HL-60 (cell line): ENCODE results near the gene KCNAB1.

Source experiments
- GABPA ChIP-seq: IDR thresholded peaks from 2 replicates; pipeline ENCODE4 v1.6.1; 2012; ENCODE audit warnings: low read depth
- POLR2AphosphoS5 ChIP-seq: IDR thresholded peaks from 2 replicates; pipeline ENCODE4 v1.6.1; 2012; ENCODE audit warnings: low read depth
- SPI1 ChIP-seq: IDR thresholded peaks from 2 replicates; pipeline ENCODE4 v1.6.1; 2012; ENCODE audit warnings: low read depth, mild to moderate bottlenecking, borderline replicate concordance
- TF ChIP-seq, protein P1 (sequence below): IDR thresholded peaks from 2 replicates; pipeline ENCODE4 v1.6.1; 2012; ENCODE audit warnings: low read depth; ENCODE audit not compliant: insufficient replicate concordance
- TF ChIP-seq, protein P2 (sequence below): IDR thresholded peaks from one replicate; pipeline ENCODE4 v1.5.1; 2011; ENCODE audit warnings: low read length, control low read depth, inconsistent platforms; ENCODE audit not compliant: insufficient read depth

DNA sequence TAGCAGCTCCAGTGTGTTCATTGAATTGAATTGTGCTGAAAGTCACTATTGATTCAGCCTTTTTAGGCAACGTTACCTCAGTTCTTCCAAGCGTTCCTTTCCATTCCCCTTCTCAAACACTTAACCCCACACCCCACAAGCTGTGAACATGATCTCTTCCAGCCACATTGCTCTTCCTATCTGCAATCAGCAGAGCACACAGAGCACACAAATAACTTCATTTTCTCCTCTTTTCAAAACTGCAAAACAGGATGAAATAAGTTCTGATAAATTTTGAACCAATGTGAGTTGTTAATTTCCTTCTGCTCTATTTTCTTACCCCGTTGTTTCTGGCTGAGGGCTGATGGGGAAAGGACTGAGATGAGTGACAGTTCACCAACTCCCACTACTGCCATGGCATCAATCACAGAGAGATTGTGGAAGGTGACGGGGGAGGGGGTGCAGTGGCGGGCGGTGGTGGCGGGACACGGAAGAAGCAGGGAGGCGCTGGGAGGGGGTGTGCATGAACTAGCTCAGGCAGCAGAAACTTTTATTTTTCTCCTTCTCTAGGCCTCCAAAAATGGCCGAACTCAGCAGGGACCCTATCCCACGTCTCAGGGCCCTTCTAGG lies 287.3 kb downstream of the KCNAB1 start:
- TF ChIP-seq POLR2AphosphoS5 (no peak), SPI1 (no peak), GABPA (no peak)
- TF ChIP-seq, protein P1, sequence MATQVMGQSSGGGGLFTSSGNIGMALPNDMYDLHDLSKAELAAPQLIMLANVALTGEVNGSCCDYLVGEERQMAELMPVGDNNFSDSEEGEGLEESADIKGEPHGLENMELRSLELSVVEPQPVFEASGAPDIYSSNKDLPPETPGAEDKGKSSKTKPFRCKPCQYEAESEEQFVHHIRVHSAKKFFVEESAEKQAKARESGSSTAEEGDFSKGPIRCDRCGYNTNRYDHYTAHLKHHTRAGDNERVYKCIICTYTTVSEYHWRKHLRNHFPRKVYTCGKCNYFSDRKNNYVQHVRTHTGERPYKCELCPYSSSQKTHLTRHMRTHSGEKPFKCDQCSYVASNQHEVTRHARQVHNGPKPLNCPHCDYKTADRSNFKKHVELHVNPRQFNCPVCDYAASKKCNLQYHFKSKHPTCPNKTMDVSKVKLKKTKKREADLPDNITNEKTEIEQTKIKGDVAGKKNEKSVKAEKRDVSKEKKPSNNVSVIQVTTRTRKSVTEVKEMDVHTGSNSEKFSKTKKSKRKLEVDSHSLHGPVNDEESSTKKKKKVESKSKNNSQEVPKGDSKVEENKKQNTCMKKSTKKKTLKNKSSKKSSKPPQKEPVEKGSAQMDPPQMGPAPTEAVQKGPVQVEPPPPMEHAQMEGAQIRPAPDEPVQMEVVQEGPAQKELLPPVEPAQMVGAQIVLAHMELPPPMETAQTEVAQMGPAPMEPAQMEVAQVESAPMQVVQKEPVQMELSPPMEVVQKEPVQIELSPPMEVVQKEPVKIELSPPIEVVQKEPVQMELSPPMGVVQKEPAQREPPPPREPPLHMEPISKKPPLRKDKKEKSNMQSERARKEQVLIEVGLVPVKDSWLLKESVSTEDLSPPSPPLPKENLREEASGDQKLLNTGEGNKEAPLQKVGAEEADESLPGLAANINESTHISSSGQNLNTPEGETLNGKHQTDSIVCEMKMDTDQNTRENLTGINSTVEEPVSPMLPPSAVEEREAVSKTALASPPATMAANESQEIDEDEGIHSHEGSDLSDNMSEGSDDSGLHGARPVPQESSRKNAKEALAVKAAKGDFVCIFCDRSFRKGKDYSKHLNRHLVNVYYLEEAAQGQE = no peak
- TF ChIP-seq, protein P2, sequence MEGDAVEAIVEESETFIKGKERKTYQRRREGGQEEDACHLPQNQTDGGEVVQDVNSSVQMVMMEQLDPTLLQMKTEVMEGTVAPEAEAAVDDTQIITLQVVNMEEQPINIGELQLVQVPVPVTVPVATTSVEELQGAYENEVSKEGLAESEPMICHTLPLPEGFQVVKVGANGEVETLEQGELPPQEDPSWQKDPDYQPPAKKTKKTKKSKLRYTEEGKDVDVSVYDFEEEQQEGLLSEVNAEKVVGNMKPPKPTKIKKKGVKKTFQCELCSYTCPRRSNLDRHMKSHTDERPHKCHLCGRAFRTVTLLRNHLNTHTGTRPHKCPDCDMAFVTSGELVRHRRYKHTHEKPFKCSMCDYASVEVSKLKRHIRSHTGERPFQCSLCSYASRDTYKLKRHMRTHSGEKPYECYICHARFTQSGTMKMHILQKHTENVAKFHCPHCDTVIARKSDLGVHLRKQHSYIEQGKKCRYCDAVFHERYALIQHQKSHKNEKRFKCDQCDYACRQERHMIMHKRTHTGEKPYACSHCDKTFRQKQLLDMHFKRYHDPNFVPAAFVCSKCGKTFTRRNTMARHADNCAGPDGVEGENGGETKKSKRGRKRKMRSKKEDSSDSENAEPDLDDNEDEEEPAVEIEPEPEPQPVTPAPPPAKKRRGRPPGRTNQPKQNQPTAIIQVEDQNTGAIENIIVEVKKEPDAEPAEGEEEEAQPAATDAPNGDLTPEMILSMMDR = no peak
